Keratinocyte (primary cell): ENCODE measurements around the gene CTNNA2. TPM values are rescaled to one million over a fixed set of nuclear protein-coding genes. Genes with fewer than 3 reads are reported as not detected.

Experiments
- DNase-seq: peaks from one replicate; pipeline ENCODE4 v3.0.0-alpha.2; 2011; ENCODE audit warnings: low read depth, missing footprints, low spot score
- FAIRE-seq: peaks from 2 replicates; lab custom pipeline; 2011; peaks lifted over from hg19 to GRCh38; lab: Jason Lieb, UNC
- H2AFZ ChIP-seq: 2 replicates; pipeline ENCODE4 v1.6.0; 2012; ENCODE audit warnings: low read length, control low read depth, inconsistent platforms; ENCODE audit not compliant: control insufficient read depth
- H3K27ac ChIP-seq: 2 replicates; pipeline ENCODE4 v1.5.1; 2011; ENCODE audit warnings: low read length; ENCODE audit not compliant: control insufficient read depth, insufficient read depth
- H3K27me3 ChIP-seq: 3 replicates; pipeline ENCODE4 v1.6.0; 2011; ENCODE audit warnings: low read length; ENCODE audit not compliant: control insufficient read depth, insufficient read depth; ENCODE audit errors: extremely low read depth
- H3K36me3 ChIP-seq, 2 experiments: 2 replicates in 1 of 2; 3 replicates in 1 of 2; pipeline ENCODE4 v1.5.1; 2011; ENCODE audit warnings: low read length in 2 of 2, mild to moderate bottlenecking in 1 of 2; ENCODE audit not compliant: control insufficient read depth in 2 of 2, insufficient read depth in 2 of 2; ENCODE audit errors: extremely low read depth in 1 of 2
- H3K4me1 ChIP-seq: 3 replicates; pipeline ENCODE4 v1.5.1; 2011; ENCODE audit warnings: low read length; ENCODE audit not compliant: control insufficient read depth, insufficient read depth; ENCODE audit errors: extremely low read depth
- H3K4me2 ChIP-seq: 3 replicates; pipeline ENCODE4 v1.6.0; 2011; ENCODE audit warnings: low read depth, low read length; ENCODE audit not compliant: control insufficient read depth, insufficient read depth; ENCODE audit errors: extremely low read depth
- H3K4me3 ChIP-seq, 3 experiments: fragments of 200-600 bp in 1 of 3; sonication (generic) in 1 of 3; 2 replicates in 2 of 3; 3 replicates in 1 of 3; pipeline ENCODE4 v1.5.1; 2011 to 2016; ENCODE audit warnings: low read length in 3 of 3, mild to moderate bottlenecking in 3 of 3, control low read depth in 2 of 3, inconsistent platforms in 1 of 3, low read depth in 1 of 3, mixed read lengths in 1 of 3, mixed run types in 1 of 3, moderate library complexity in 1 of 3; ENCODE audit not compliant: control insufficient read depth in 2 of 3, insufficient read depth in 2 of 3; ENCODE audit errors: extremely low read depth in 1 of 3
- H3K79me2 ChIP-seq: 2 replicates; pipeline ENCODE4 v1.6.0; 2012; ENCODE audit warnings: low read length; ENCODE audit not compliant: control insufficient read depth, insufficient read depth
- H3K9ac ChIP-seq: 3 replicates; pipeline ENCODE4 v1.6.0; 2011; ENCODE audit warnings: low read length; ENCODE audit not compliant: control insufficient read depth, insufficient read depth; ENCODE audit errors: extremely low read depth
- H3K9me1 ChIP-seq: 3 replicates; pipeline ENCODE4 v1.6.0; 2011; ENCODE audit warnings: low read length; ENCODE audit not compliant: control insufficient read depth, insufficient read depth; ENCODE audit errors: extremely low read depth
- H3K9me3 ChIP-seq: 2 replicates; pipeline ENCODE4 v1.5.1; 2012; ENCODE audit warnings: low read depth, low read length; ENCODE audit not compliant: control insufficient read depth
- H4K20me1 ChIP-seq: 3 replicates; pipeline ENCODE4 v1.6.0; 2011; ENCODE audit warnings: low read length; ENCODE audit not compliant: control insufficient read depth, insufficient read depth; ENCODE audit errors: extremely low read depth
- CTCF ChIP-seq, 3 experiments: IDR thresholded peaks in 1 of 3; conservative IDR thresholded peaks in 1 of 3; optimal IDR thresholded peaks in 1 of 3; 2 replicates in 2 of 3; 3 replicates in 1 of 3; pipeline versions ENCODE3 to v1.5.1; 2011; ENCODE audit warnings: low read length in 3 of 3, mild to moderate bottlenecking in 3 of 3, moderate library complexity in 2 of 3, control low read depth in 1 of 3, inconsistent platforms in 1 of 3; ENCODE audit not compliant: insufficient read depth in 2 of 3; ENCODE audit errors: extremely low read depth in 1 of 3
- EZH2 ChIP-seq: IDR thresholded peaks from one replicate; pipeline ENCODE4 v1.6.1; 2012; ENCODE audit warnings: inconsistent platforms, mild to moderate bottlenecking, low read length, moderate library complexity
- dilution Hi-C: fragments of 300-500 bp; cut with MboI; formaldehyde crosslinking; loops from one replicate; pipeline ENCODE4 v1.7.0; 2020; ENCODE audit warnings: low sequenced_read_pairs; ENCODE audit not compliant: extremely low pct_ligation_motif_present
- polyA plus RNA-seq, 5 experiments: library from polyadenylated mRNA; depleted of rRNA in 3 of 5; stranded (reverse) in 3 of 5; stranded (forward) in 1 of 5; unstranded in 1 of 5; fragments of >200 nt; gene quantifications; 1 replicate in 1 of 5; 2 replicates in 3 of 5; 3 replicates in 1 of 5; pipeline versions ENCODE4 v1.2.1 to v1.2.3, GENCODE V29; 2011 to 2012; ENCODE audit warnings: missing spikeins in 2 of 5, low read depth in 1 of 5, low replicate concordance in 1 of 5

Gene CTNNA2
- polyA plus RNA-seq, 1 donor (not counting 4 experiments of a cell fraction or from before 2014, with no cell fraction given): not detected

GRCh38 chr2:80519121-80519643 is 1006.3 kb downstream of the CTNNA2 start:
- no peak overlapping the region for H3K9ac ChIP-seq
- H3K9me3 ChIP-seq: no peaks in the 10 kb centered on the region
- H3K4me2 ChIP-seq: no peak overlapping the region
- dilution Hi-C loops: no loop called here
- no peaks in the 10 kb centered on the region for H3K36me3 ChIP-seq
- DNase-seq (no peak), FAIRE-seq (no peak)
- no peaks in the 10 kb centered on the region for H3K9me1 ChIP-seq
- no peaks in the 10 kb centered on the region for H4K20me1 ChIP-seq
- no peaks in the 10 kb centered on the region for H3K4me1 ChIP-seq
- no peak overlapping the region for H3K4me3 ChIP-seq
- H3K79me2 ChIP-seq: no peaks in the 10 kb centered on the region
- H2AFZ ChIP-seq: no peak overlapping the region
- TF ChIP-seq EZH2: no peak
- no peaks in the 10 kb centered on the region for H3K27me3 ChIP-seq
- no peak overlapping the region for H3K27ac ChIP-seq

DNA sequence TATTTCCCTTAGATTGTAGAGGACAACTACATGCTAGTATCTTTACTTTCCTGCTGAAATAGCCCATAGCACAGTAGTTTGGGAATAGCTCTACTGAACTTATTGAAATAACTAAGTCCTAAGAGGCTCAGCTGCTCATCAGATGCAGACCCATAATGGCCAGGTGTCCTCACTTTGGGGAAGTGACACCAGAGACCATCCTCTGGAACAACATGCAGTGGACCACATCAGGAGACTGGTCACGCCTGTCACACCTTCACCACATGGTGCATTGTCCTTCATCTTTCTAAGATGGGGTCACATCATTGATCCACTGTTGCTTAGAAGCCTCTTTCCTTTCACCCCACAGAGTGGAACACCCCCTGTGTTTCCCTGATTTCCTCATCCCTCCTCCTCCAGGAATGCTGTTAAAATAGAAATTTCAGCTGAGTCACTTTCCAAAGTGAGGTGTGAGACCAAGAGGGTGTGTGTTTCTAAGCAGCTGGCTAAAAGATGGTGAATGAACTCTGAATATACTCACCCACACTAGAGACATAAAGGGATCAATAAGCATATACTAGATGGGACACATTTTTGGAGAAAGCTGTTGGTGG is 1006.9 kb downstream of the CTNNA2 start:
- dilution Hi-C loops: no loop called here
- Histone ChIP-seq H3K4me3 (no peak overlapping the region), H3K27me3 (no peaks in the 10 kb centered on the region), H3K4me2 (no peak overlapping the region), H3K27ac (no peak overlapping the region), H3K4me1 (no peaks in the 10 kb centered on the region), H3K9me1 (no peaks in the 10 kb centered on the region), H2AFZ (no peak overlapping the region), H3K36me3 (no peaks in the 10 kb centered on the region), H4K20me1 (no peaks in the 10 kb centered on the region), H3K79me2 (no peaks in the 10 kb centered on the region), H3K9ac (no peak overlapping the region), H3K9me3 (no peaks in the 10 kb centered on the region)
- FAIRE-seq: no peak
- no peak for TF ChIP-seq CTCF (optimal IDR thresholded peaks at IDR 0.05 in 1 of 3, IDR thresholded peaks at IDR 0.05 in 1 of 3, conservative IDR thresholded peaks at IDR 0.05 in 1 of 3; ENCODE audit: extremely low read depth in 1 of 3, insufficient read depth in 2 of 3, low read length in 3 of 3)
- TF ChIP-seq EZH2: no peak
- no peak for DNase-seq

DNA sequence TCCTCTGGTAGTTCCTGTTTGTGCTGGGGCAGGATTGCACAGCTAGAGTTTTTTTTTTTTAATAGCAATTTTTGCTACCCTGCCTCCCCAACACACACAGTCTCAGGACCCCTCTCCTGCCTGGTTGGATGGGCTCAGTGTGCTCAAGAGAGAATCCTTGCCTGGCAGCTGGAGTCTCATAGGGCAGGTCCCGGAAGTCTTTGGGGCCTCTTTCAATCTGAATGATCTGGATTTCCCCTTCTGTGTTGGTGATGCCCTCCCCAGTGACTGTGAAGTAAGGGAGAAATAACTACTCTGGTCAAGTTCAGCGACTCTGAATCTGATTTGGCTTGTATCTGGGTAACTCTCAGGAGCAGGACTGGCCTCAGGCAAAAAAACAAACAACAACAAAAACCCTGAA is 1012.3 kb downstream of the CTNNA2 start:
- H3K9ac ChIP-seq: no peak overlapping the region
- H3K9me1 ChIP-seq: no peaks in the 10 kb centered on the region
- H2AFZ ChIP-seq: no peak overlapping the region
- no peak for DNase-seq
- no peak overlapping the region for H3K27ac ChIP-seq
- dilution Hi-C loops: no loop called here
- H3K4me1 ChIP-seq: no peaks in the 10 kb centered on the region
- H4K20me1 ChIP-seq: no peaks in the 10 kb centered on the region
- no peaks in the 10 kb centered on the region for H3K9me3 ChIP-seq
- TF ChIP-seq EZH2: no peak
- TF ChIP-seq CTCF (optimal IDR thresholded peaks at IDR 0.05 in 1 of 3, IDR thresholded peaks at IDR 0.05 in 1 of 3, conservative IDR thresholded peaks at IDR 0.05 in 1 of 3; ENCODE audit: extremely low read depth in 1 of 3, insufficient read depth in 2 of 3, low read length in 3 of 3): no peak
- no peaks in the 10 kb centered on the region for H3K36me3 ChIP-seq
- no peak for FAIRE-seq
- H3K4me3 ChIP-seq: no peak overlapping the region
- H3K79me2 ChIP-seq: no peaks in the 10 kb centered on the region
- no peaks in the 10 kb centered on the region for H3K27me3 ChIP-seq
- no peak overlapping the region for H3K4me2 ChIP-seq
